Measurements from ENCODE around the gene CHID1.

- TF ChIP-seq, protein P1, sequence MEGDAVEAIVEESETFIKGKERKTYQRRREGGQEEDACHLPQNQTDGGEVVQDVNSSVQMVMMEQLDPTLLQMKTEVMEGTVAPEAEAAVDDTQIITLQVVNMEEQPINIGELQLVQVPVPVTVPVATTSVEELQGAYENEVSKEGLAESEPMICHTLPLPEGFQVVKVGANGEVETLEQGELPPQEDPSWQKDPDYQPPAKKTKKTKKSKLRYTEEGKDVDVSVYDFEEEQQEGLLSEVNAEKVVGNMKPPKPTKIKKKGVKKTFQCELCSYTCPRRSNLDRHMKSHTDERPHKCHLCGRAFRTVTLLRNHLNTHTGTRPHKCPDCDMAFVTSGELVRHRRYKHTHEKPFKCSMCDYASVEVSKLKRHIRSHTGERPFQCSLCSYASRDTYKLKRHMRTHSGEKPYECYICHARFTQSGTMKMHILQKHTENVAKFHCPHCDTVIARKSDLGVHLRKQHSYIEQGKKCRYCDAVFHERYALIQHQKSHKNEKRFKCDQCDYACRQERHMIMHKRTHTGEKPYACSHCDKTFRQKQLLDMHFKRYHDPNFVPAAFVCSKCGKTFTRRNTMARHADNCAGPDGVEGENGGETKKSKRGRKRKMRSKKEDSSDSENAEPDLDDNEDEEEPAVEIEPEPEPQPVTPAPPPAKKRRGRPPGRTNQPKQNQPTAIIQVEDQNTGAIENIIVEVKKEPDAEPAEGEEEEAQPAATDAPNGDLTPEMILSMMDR (IDR thresholded peaks at IDR 0.05), result no peak
- TF ChIP-seq EP300 (IDR thresholded peaks at IDR 0.05) (no peak), POLR2A (IDR thresholded peaks at IDR 0.05) (no peak)
These were observed 57.8 kb downstream of the CHID1 start for GRCh38 chr11:852762-853161.
